Immature natural killer cell (primary cell): Measurements from ENCODE around the gene ICA1. TPM values are rescaled to one million over a fixed set of nuclear protein-coding genes. Genes with fewer than 3 reads are reported as not detected.

Experiments used
- DNase-seq, 3 donors: peaks; one replicate each; pipeline ENCODE4 v3.0.0; 2022; ENCODE audit warnings: mixed read lengths in 1 of 3
- H3K27ac Mint-ChIP-seq, 6 donors: one replicate each; pipeline ENCODE4 v1.8.0; 2020; ENCODE audit warnings: mixed read lengths in 6 of 6, mild to moderate bottlenecking in 5 of 6, inconsistent platforms in 4 of 6, moderate library complexity in 3 of 6
- H3K27me3 Mint-ChIP-seq, 3 donors: one replicate each; pipeline ENCODE4 v1.8.0; 2020 to 2021; ENCODE audit warnings: low read depth in 3 of 3, mild to moderate bottlenecking in 3 of 3, mixed read lengths in 3 of 3, moderate library complexity in 3 of 3, inconsistent platforms in 1 of 3
- H3K36me3 Mint-ChIP-seq, 3 donors: one replicate each; pipeline ENCODE4 v1.8.0; 2020; ENCODE audit warnings: mixed read lengths in 3 of 3, inconsistent platforms in 2 of 3, mild to moderate bottlenecking in 2 of 3
- H3K4me1 Mint-ChIP-seq, 2 donors: one replicate each; pipeline ENCODE4 v1.8.0; 2020; ENCODE audit warnings: inconsistent platforms in 2 of 2, mild to moderate bottlenecking in 2 of 2, mixed read lengths in 2 of 2, moderate library complexity in 1 of 2
- H3K4me3 Mint-ChIP-seq, 5 donors: one replicate each; pipeline ENCODE4 v1.8.0; 2020; ENCODE audit warnings: mild to moderate bottlenecking in 5 of 5, mixed read lengths in 5 of 5, inconsistent platforms in 3 of 5, moderate library complexity in 3 of 5
- H3K9me3 Mint-ChIP-seq, 6 donors: one replicate each; pipeline ENCODE4 v1.8.0; 2020; ENCODE audit warnings: mild to moderate bottlenecking in 6 of 6, mixed read lengths in 6 of 6, inconsistent platforms in 4 of 6, moderate library complexity in 3 of 6
- polyA plus RNA-seq, 3 donors: library from polyadenylated mRNA; unstranded; fragments of 300-500 nt; fragmentation: Illumina TruSeq; gene quantifications; one replicate each; pipeline ENCODE4 v1.2.3, GENCODE V29; 2021

ICA1 gene
- polyA plus RNA-seq, 3 donors from 2014 or later, result 3.8 to 6.9 (median 5.0) TPM

DNA sequence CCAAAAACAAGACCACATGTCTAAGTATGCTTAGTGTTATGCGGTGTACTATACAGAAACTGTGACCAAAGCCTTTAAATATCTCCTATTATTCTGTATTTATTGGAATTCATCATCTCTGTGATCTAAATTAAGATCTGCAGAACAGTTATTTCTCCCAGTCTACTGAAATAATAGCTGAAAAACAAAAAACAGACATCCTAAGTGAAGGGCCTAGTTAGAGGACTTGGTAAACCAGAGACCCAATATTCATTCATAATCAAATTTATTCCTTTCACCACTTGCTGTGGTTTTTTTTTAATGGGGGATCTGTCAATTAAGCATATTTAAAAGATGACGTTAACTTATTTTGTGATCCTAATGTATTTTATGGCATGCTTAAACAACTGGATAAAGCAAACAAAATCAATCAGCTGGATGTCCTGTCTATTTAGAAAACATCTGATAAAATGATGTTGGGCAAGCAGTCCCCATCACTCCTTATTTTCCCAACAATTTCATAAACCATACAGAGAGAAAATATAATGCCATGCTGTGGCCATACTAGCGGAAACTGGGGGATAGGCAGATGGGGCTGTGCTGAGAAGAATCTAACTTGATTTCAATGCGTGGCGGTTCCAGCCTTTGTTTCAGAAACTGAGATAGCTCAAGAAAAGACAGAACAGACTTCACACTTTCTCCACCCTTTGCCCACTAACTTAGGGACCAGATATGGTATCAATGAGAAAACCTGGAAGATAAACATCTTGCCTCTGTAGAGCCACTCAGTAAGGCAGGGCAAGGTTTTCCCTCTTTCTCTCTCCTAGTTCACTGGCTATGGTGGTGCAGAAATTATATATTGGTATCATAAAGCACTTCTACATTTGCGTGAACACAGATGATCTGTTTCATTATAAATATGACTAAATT, 32.9 kb downstream of the ICA1 start:
- H3K4me1 Mint-ChIP-seq, result no peaks in the 10 kb centered on the region
- no peaks in the 10 kb centered on the region for H3K36me3 Mint-ChIP-seq
- H3K9me3 Mint-ChIP-seq, result no peaks in the 10 kb centered on the region
- H3K4me3 Mint-ChIP-seq, result no peak overlapping the region
- DNase-seq, result no peak
- peaks cover 0 to 12% (median 4%) of the 10 kb centered on the region in 3 donors for H3K27me3 Mint-ChIP-seq
- no peak overlapping the region for H3K27ac Mint-ChIP-seq

DNA sequence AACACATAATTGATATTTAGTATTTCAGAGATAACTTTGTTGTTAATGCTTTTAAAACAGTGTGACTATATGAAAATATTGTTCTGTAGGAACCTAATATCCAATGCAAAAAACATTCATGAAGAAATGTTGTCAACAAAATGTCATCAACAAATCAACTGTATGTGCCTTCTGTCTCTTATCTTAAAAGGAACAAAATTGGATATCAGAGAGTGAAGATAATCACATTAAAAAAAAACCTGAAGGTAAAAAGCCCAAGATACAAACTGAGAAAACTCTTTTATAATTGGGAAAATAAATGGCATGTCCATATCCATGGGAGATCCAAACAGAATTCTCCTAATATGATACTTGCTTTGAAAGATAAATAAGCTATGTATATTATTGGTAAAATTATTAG, 33.9 kb downstream of the ICA1 start:
- H3K36me3 Mint-ChIP-seq, result no peaks in the 10 kb centered on the region
- H3K9me3 Mint-ChIP-seq, result no peaks in the 10 kb centered on the region
- H3K27ac Mint-ChIP-seq, result no peak overlapping the region
- peaks cover 0 to 12% (median 4%) of the 10 kb centered on the region in 3 donors for H3K27me3 Mint-ChIP-seq
- no peak for DNase-seq
- no peaks in the 10 kb centered on the region for H3K4me1 Mint-ChIP-seq
- H3K4me3 Mint-ChIP-seq, result no peak overlapping the region

DNA sequence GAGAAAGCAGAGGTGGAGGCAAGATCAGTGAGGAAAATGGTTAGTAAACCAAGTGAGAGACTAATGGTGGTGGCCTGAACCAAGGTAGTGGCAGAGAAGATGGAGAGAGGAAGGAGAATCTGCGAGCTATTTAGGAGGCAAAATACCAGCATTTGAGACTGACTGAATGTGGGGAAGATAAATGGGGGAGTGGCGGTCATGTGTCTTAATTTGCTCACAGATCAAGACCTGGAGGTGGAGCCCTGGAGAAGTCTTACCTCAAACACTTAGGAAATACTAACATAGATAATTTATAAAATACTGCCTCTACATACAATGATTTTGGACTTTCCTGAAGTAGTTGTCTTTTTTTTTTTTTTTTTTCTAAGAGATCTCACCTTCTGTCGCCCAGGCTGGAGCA, 34.7 kb downstream of the ICA1 start:
- Mint-ChIP-seq H3K4me1 (no peaks in the 10 kb centered on the region), H3K4me3 (no peak overlapping the region), H3K36me3 (no peaks in the 10 kb centered on the region), H3K9me3 (no peaks in the 10 kb centered on the region), H3K27ac (no peak overlapping the region), H3K27me3 (peaks cover 0 to 12% (median 4%) of the 10 kb centered on the region in 3 donors)
- no peak for DNase-seq

DNA sequence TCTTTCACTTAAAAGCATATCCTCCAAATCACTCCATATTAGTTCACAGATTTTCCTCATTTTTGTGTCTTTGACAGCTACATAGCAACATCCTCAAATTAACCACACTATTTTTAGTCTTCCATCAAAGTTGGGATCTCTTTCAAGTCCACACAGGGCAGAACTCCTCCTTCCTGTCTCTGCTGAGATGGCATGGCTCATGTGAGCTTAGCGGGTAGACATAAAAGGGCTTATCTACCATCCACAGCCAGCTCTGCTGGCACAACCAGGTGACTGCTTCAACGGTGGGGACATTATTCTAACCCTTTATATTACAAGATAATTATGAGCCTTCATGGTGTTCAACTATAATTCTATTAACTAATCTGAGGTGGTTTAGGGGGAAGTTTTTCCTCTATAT, 35.5 kb downstream of the ICA1 start:
- H3K4me3 Mint-ChIP-seq, result no peak overlapping the region
- DNase-seq, result no peak
- H3K27ac Mint-ChIP-seq, result no peak overlapping the region
- H3K36me3 Mint-ChIP-seq, result no peaks in the 10 kb centered on the region
- no peaks in the 10 kb centered on the region for H3K4me1 Mint-ChIP-seq
- no peaks in the 10 kb centered on the region for H3K9me3 Mint-ChIP-seq
- H3K27me3 Mint-ChIP-seq, result peaks cover 0 to 12% (median 4%) of the 10 kb centered on the region in 3 donors

DNA sequence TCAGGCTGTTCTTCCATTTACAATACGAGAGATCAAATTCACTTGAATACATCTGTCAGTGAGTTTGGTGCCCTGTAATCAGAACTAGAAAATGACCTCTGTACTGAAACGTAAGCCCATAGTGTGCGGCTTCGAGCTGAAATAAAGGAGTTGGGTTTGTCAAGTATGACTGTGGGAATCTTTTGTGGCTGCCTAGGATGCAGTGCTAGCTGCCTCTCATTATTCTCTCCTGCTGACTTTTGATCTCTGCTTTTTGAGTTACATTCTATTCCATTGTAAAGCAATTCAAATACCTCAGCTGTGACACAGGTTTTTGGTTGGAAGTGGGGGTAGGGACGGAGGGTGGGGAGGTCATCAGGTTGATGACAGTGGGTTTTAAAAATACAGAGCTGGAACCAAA, 40.4 kb downstream of the ICA1 start:
- DNase-seq, result no peak
- Mint-ChIP-seq H3K36me3 (no peaks in the 10 kb centered on the region), H3K4me1 (peaks cover 3 to 7% of the 10 kb centered on the region in 2 donors), H3K27ac (no peak overlapping the region), H3K9me3 (no peaks in the 10 kb centered on the region), H3K4me3 (no peak overlapping the region), H3K27me3 (peaks cover 0 to 8% (median 2%) of the 10 kb centered on the region in 3 donors)

DNA sequence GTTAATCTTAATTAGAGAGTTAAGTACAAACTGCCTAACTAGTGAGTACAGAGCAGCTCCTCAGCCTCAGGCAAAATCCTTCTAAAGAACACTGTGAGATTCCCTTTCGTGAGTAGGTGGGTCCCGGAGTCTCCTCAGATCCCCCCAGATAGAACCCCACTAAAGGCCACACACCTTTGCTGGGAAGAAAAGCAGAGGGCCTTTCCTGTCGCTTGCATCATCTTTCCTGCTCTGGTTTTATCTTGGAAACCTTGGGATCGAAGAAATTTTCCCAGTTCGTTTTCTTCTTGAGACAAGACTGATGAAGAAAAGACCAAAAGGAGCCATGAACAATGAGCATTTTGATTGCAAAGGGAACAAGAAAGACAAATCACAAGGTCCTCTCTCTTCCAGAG, 40.9 kb downstream of the ICA1 start:
- Mint-ChIP-seq H3K27me3 (peaks cover 0 to 4% (median 2%) of the 10 kb centered on the region in 3 donors), H3K27ac (no peak overlapping the region), H3K4me1 (peaks cover 3 to 7% of the 10 kb centered on the region in 2 donors), H3K36me3 (no peaks in the 10 kb centered on the region), H3K9me3 (no peaks in the 10 kb centered on the region), H3K4me3 (no peak overlapping the region)
- DNase-seq, result no peak

DNA sequence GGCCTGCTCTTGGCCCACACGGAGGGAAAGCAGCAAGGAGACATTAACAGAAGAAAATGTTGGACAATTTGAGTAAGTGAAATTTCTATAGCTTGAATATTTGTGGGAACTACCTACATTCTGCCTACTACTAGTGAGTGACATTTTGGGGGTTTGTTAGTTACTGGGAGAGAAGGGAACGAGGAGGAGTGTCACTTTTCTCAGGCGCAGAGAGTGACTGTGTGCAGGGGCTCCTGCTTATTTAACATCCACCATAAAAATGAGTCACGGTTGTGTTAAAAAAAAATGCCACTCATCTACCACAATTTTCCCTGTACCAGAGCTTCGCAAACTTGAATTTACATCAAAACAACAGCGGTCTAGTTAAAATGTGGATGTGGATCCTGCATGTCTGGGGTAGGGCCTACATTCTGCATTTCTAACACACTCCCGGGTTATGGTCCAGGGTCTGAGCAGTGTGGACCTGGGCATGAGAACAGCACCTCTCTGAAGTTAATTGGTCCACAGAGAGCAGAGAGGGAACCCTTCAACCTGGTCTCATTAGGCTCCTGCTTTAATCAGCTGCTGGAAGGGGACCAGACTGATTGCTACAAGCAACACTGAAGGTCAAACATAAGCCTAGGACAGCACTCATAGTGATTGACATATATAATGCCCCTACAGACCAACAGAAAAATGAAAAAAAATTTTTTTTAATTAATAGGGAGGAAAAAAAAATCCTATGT, 41.4 kb downstream of the ICA1 start:
- no peaks in the 10 kb centered on the region for H3K9me3 Mint-ChIP-seq
- no peaks in the 10 kb centered on the region for H3K36me3 Mint-ChIP-seq
- peak overlapping the region in 1 of 6 donors; percentile 32 for H3K27ac Mint-ChIP-seq

DNA sequence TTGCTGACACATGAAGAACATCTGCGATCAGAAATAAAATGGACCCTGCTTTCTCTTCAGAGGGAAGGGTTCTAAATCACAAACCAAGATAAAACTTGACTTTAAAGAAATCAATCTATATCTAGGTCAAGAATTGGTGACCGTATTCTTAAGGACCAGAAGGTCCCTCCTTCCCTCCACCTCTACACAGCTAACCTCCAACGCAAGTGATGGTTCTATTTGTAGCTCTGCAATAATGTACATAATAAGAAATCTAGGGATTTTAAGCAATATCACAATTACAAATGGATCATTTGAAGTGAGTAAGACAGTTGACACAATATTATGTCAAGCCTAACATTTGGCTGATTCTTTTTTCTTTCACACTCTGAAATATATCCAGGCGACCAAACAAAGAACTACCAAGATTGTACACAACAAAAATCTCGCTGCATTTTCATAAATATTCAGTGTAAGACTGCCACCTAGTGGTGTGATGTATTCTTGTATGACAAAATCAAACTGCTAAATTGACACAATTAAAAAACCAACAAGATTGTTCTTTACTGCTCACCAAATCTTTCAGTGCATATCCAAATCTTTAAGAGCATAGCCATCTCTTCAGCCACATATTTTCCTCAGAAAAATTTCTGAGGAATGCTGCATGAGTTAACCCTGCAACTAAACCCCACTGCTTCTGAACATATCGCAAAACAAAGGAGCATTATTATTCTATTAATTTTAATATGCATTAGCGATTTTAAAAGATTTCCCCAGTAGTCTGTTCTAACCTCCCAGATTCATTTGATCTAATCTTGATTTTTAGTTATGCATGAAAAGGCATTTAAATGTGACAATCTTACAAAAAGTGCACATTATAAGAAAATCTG, 44.5 kb downstream of the ICA1 start:
- Mint-ChIP-seq H3K4me1 (peaks cover 3 to 7% of the 10 kb centered on the region in 2 donors), H3K9me3 (no peaks in the 10 kb centered on the region), H3K36me3 (no peaks in the 10 kb centered on the region), H3K27me3 (peaks cover 2 to 6% (median 4%) of the 10 kb centered on the region in 3 donors), H3K27ac (no peak overlapping the region), H3K4me3 (peak overlapping the region in 1 of 5 donors; percentile 27)
- DNase-seq, result peak; percentile 57 to 71 (median 65)

More for the DNA sequence above, 41.4 kb downstream of the ICA1 start:
- H3K27me3 Mint-ChIP-seq, result peaks cover 0 to 2% (median 0%) of the 10 kb centered on the region in 3 donors
- DNase-seq, result no peak
- no peak overlapping the region for H3K4me3 Mint-ChIP-seq
- H3K4me1 Mint-ChIP-seq, result peaks cover 3 to 7% of the 10 kb centered on the region in 2 donors

DNA sequence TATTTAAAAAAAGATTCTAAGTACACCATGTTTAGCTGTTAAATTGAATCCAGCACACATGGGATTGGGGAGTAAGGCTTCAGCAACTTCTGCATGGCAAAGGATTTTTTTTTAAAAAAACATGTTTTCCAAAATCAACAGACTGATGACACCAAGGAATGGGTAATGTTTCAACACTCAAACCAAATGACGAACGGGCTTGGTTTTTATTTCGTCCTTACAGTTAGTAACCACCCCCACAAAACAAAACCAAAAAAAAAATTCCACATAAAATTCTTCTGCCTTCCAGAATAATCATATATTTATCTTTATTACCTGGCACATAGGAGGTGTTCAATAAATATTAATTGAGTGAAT, 45.7 kb downstream of the ICA1 start:
- Mint-ChIP-seq H3K36me3 (peaks cover 0 to 2% (median 0%) of the 10 kb centered on the region in 3 donors), H3K4me3 (no peak overlapping the region), H3K27me3 (peaks cover 2 to 6% (median 4%) of the 10 kb centered on the region in 3 donors), H3K27ac (no peak overlapping the region), H3K9me3 (no peaks in the 10 kb centered on the region), H3K4me1 (peaks cover 3 to 7% of the 10 kb centered on the region in 2 donors)
- no peak for DNase-seq

DNA sequence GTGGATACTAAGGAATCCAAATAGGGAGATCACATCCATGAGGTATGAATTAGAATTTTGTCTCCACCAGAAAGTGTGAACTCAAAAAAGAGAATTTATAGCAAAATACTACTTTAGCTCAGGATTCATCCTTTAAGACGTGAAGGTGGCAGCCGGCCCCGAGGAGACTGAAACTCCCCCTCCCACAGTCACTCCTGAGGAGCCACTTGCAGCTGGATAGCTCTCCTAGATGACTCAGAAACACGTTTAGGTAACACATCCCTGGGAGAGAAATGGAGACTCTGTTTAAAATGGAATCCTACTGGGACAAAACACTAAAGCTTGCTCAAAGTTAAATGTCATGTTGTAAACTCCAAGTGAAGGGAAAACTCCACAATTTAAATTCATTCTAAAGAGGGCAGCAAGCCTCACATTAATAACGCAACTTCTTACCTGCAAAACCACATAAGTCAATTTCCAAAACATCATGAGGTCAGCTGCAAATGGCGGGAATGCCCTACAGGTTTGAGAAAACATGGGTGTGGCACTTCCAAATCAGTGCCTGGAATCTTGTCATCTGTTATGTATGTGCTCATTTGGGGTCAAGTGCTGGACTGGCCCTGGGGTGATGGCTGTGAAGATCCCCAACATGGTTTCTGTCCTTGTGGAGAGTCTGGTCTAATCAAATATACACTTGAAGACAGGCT, 46.2 kb downstream of the ICA1 start:
- Mint-ChIP-seq H3K27ac (no peak overlapping the region), H3K27me3 (peaks cover 2 to 6% (median 4%) of the 10 kb centered on the region in 3 donors), H3K9me3 (no peaks in the 10 kb centered on the region), H3K4me3 (no peak overlapping the region), H3K4me1 (peaks cover 3 to 7% of the 10 kb centered on the region in 2 donors), H3K36me3 (peaks cover 0 to 4% (median 0%) of the 10 kb centered on the region in 3 donors)
- no peak for DNase-seq

DNA sequence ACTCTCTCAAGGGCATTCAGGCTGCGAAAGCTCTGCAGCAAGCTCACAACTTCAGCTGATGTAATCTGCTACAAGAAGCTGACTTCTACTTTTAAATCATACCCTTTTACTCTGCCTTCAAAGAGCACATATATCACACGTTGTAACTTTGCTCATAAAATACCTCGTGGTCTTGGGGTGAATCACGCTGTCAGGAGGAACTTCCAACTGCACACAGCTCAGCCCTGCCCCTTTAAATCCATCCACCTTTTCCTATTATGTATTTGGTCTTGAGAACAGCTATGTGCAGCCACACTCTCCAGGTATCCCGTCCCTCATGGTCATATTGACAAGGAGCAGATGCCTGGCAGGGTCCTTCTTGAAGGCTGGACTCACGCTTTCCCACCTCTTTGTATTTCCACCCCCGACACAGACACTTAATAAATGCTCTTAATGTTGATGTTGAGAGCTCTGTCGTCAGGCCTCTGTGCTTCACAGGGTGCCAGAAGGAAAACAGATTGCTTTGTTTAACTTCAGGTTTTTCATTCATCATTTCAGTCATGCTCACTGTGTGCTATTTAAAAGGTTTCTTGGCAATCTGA, 47.6 kb downstream of the ICA1 start:
- DNase-seq, result no peak
- Mint-ChIP-seq H3K27me3 (peaks cover 2 to 6% (median 4%) of the 10 kb centered on the region in 3 donors), H3K27ac (no peak overlapping the region), H3K36me3 (peaks cover 0 to 4% (median 0%) of the 10 kb centered on the region in 3 donors), H3K4me3 (no peak overlapping the region), H3K4me1 (peaks cover 3 to 7% of the 10 kb centered on the region in 2 donors), H3K9me3 (no peaks in the 10 kb centered on the region)

DNA sequence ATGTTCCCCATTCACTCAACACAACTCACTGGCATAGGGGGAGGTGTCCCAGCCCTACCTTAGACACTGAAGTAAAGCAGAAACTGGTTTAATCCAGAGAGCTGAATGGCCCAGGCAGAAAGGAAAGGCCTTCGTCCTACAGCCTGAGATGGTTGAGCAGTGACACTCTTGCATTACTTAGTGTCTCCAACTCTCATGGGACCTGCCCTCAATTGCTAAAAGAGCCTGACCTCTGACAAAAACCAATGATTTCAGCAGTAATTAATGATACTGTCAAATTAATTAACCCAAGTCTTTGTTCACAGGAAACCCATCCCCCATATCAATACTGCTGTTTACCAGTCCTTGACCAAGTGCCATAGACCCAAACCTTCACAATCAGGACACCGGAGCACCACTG, 48.6 kb downstream of the ICA1 start:
- H3K4me3 Mint-ChIP-seq, result no peak overlapping the region
- H3K9me3 Mint-ChIP-seq, result no peaks in the 10 kb centered on the region
- DNase-seq, result no peak
- H3K36me3 Mint-ChIP-seq, result peaks cover 0 to 4% (median 0%) of the 10 kb centered on the region in 3 donors
- H3K27ac Mint-ChIP-seq, result no peak overlapping the region
- peaks cover 0 to 6% (median 4%) of the 10 kb centered on the region in 3 donors for H3K27me3 Mint-ChIP-seq
- H3K4me1 Mint-ChIP-seq, result peaks cover 3 to 7% of the 10 kb centered on the region in 2 donors

DNA sequence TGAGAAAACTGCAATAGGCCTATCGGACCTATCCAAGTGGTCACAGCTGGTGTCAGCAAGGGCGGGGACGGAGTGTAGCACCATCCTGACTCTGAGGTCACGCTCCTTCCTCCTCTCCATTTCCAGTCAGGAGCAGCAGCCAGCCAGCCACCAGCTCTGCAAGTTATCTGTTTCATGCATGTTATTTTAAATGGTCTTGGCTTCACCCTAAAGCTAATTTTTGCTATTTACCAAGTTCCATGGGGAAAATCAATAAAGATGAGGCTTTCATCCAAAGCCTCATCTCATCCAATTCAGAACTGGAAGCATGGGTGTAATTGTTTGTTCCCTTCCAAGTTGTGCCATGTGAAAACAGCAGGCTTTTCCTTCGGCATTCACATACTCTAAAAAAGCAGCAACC, 49.3 kb downstream of the ICA1 start:
- no peaks in the 10 kb centered on the region for H3K9me3 Mint-ChIP-seq

More for the DNA sequence above, 49.3 kb downstream of the ICA1 start:
- H3K4me3 Mint-ChIP-seq, result no peak overlapping the region
- H3K36me3 Mint-ChIP-seq, result peaks cover 0 to 4% (median 0%) of the 10 kb centered on the region in 3 donors
- no peak for DNase-seq
- H3K4me1 Mint-ChIP-seq, result peaks cover 3 to 5% of the 10 kb centered on the region in 2 donors
- no peak overlapping the region for H3K27ac Mint-ChIP-seq
- H3K27me3 Mint-ChIP-seq, result peaks cover 0 to 6% (median 4%) of the 10 kb centered on the region in 3 donors
